Naive thymus-derived CD4-positive, alpha-beta T cell (primary cell): ENCODE data around the gene RABL2A. TPM values are rescaled to one million over a fixed set of nuclear protein-coding genes. Genes with fewer than 3 reads are reported as not detected.
A peak's percentile ranks its signal among the peaks of the same experiment; 100 is the strongest.
"Not testable (repeated sequence)": the region's sequence is repeated elsewhere in the genome, so short reads cannot be mapped to it uniquely, and the experiment has no call there.

ENCODE experiments used
- ATAC-seq: fragments of 150-1000 bp; cut with Tn5 transposase; 2 replicates; pipeline ENCODE4 v1.10.0; 2021; ENCODE audit warnings: mild to moderate bottlenecking, moderate library complexity
- CTCF ChIA-PET: fragments of 350-600 bp; sonication (Branson Sonifier 250); formaldehyde crosslinking; loops from one replicate; lab custom pipeline; 2021; ENCODE audit warnings: antibody characterized with exemption; lab: Charles Lee
- POLR2A ChIA-PET: fragments of 350-600 bp; sonication (Branson Sonifier 250); formaldehyde crosslinking; loops from one replicate; lab custom pipeline; 2021; ENCODE audit warnings: antibody characterized with exemption, inconsistent platforms; lab: Charles Lee
- DNase-seq, 9 donors: peaks; one replicate each; pipeline versions ENCODE4 v3.0.0 to v3.0.0-alpha.2; 2020 to 2022; ENCODE audit warnings: mixed read lengths in 1 of 9
- H3K27ac ChIP-seq: one replicate; pipeline ENCODE4 v1.7.0; 2013; ENCODE audit warnings: mild to moderate bottlenecking, low read depth, low read length, moderate library complexity
- H3K27me3 ChIP-seq, 2 donors: one replicate each; pipeline ENCODE4 v1.7.0; 2013; ENCODE audit warnings: low read length in 2 of 2, mild to moderate bottlenecking in 2 of 2, moderate library complexity in 2 of 2; ENCODE audit not compliant: control insufficient read depth in 2 of 2, insufficient read depth in 2 of 2
- H3K36me3 ChIP-seq, 3 experiments: 1 replicate in 2 of 3; 2 replicates in 1 of 3; pipeline ENCODE4 v1.7.0; 2013; ENCODE audit warnings: low read length in 3 of 3, mild to moderate bottlenecking in 3 of 3, moderate library complexity in 1 of 3; ENCODE audit not compliant: insufficient read depth in 3 of 3, control insufficient read depth in 2 of 3
- H3K4me1 ChIP-seq, 2 donors: one replicate each; pipeline ENCODE4 v1.7.0; 2013; ENCODE audit warnings: low read length in 2 of 2, mild to moderate bottlenecking in 2 of 2, moderate library complexity in 1 of 2; ENCODE audit not compliant: control insufficient read depth in 2 of 2, insufficient read depth in 2 of 2
- H3K4me3 ChIP-seq: 2 replicates; pipeline ENCODE4 v1.7.0; 2013; ENCODE audit warnings: mild to moderate bottlenecking, low read length
- H3K9me3 ChIP-seq, 3 experiments: 1 replicate in 2 of 3; 2 replicates in 1 of 3; pipeline ENCODE4 v1.7.0; 2013; ENCODE audit warnings: low read length in 3 of 3; ENCODE audit not compliant: control insufficient read depth in 2 of 3
- H3K27ac Mint-ChIP-seq, 9 donors: one replicate each; pipeline ENCODE4 v1.8.0; 2020 to 2022; ENCODE audit warnings: mixed read lengths in 9 of 9, mild to moderate bottlenecking in 8 of 9, moderate library complexity in 5 of 9, inconsistent platforms in 2 of 9
- H3K27me3 Mint-ChIP-seq, 5 donors: one replicate each; pipeline ENCODE4 v1.8.0; 2021 to 2022; ENCODE audit warnings: mixed read lengths in 5 of 5, mild to moderate bottlenecking in 1 of 5
- H3K36me3 Mint-ChIP-seq, 5 donors: one replicate each; pipeline ENCODE4 v1.8.0; 2020 to 2022; ENCODE audit warnings: mixed read lengths in 5 of 5, mild to moderate bottlenecking in 3 of 5, inconsistent platforms in 1 of 5
- H3K4me1 Mint-ChIP-seq, 7 donors: one replicate each; pipeline ENCODE4 v1.8.0; 2020 to 2022; ENCODE audit warnings: mixed read lengths in 7 of 7, mild to moderate bottlenecking in 3 of 7, inconsistent platforms in 1 of 7
- H3K4me3 Mint-ChIP-seq, 10 donors: one replicate each; pipeline ENCODE4 v1.8.0; 2020 to 2022; ENCODE audit warnings: mild to moderate bottlenecking in 10 of 10, mixed read lengths in 10 of 10, moderate library complexity in 6 of 10, inconsistent platforms in 2 of 10
- H3K9me3 Mint-ChIP-seq, 11 donors: one replicate each; pipeline ENCODE4 v1.8.0; 2020 to 2022; ENCODE audit warnings: mixed read lengths in 11 of 11, mild to moderate bottlenecking in 4 of 11, inconsistent platforms in 1 of 11, moderate library complexity in 1 of 11
- intact Hi-C, 2 donors: fragments of 100-400 bp; cut with micrococcal nuclease; formaldehyde crosslinking; loops; one replicate each; pipeline ENCODE4 v1.15.1; 2023
- polyA plus RNA-seq, 2 donors: library from polyadenylated mRNA; unstranded; fragments of 300-500 nt; fragmentation: Illumina TruSeq; gene quantifications; one replicate each; pipeline ENCODE4 v1.2.3, GENCODE V29; 2021
- total RNA-seq, 6 experiments: library from RNA in 5 of 6; stranded (reverse) in 5 of 6; gene quantifications; 1 replicate in 5 of 6; 2 replicates in 1 of 6; pipeline ENCODE4 v1.2.3 and lab custom pipeline; 2021 to 2026

Gene RABL2A
- total and polyA plus RNA-seq, 7 experiments from 2014 or later: 14.8 to 57.9 (median 25.7) TPM

GRCh38 chr2:113598738-113599137, 28.3 kb upstream of the RABL2A start:
- H3K4me1 Mint-ChIP-seq, POLR2A ChIA-PET, H3K27me3 ChIP-seq, H3K9me3 ChIP-seq, H3K4me3 ChIP-seq, DNase-seq, H3K27me3 Mint-ChIP-seq, H3K4me3 Mint-ChIP-seq, H3K36me3 Mint-ChIP-seq, H3K9me3 Mint-ChIP-seq, H3K27ac Mint-ChIP-seq, ATAC-seq, H3K4me1 ChIP-seq, CTCF ChIA-PET, intact Hi-C loops, H3K36me3 ChIP-seq, H3K27ac ChIP-seq: not testable (repeated sequence)

GRCh38 chr2:113599208-113599607, 27.9 kb upstream of the RABL2A start:
- H3K27ac ChIP-seq, H3K4me3 Mint-ChIP-seq, H3K27me3 Mint-ChIP-seq, H3K36me3 Mint-ChIP-seq, H3K4me1 ChIP-seq, ATAC-seq, POLR2A ChIA-PET, intact Hi-C loops, CTCF ChIA-PET, H3K36me3 ChIP-seq, H3K9me3 ChIP-seq, H3K4me3 ChIP-seq, H3K4me1 Mint-ChIP-seq, H3K9me3 Mint-ChIP-seq, H3K27ac Mint-ChIP-seq, DNase-seq, H3K27me3 ChIP-seq: not testable (repeated sequence)

- H3K27ac ChIP-seq, H3K36me3 ChIP-seq, H3K27me3 Mint-ChIP-seq, POLR2A ChIA-PET, H3K4me1 ChIP-seq, ATAC-seq, H3K9me3 ChIP-seq, H3K4me3 ChIP-seq, CTCF ChIA-PET, H3K4me1 Mint-ChIP-seq, H3K36me3 Mint-ChIP-seq, H3K9me3 Mint-ChIP-seq, H3K27me3 ChIP-seq: not testable (repeated sequence)
- peak overlapping the region in 1 of 10 donors; percentile 16 for H3K4me3 Mint-ChIP-seq
- H3K27ac Mint-ChIP-seq: peak overlapping the region in 1 of 9 donors; percentile 33
- intact Hi-C loops: loop anchor here (10.0 kb wide), 4 partner anchors 47 to 293 kb away; partner anchors contain the start of genes ACTR3 (in 1 of the 2) and SLC35F5 (in 1 of the 2)
- peak in 7 of 9 donors; percentile 25 to 73 (median 39) for DNase-seq
These were observed 24.9 kb upstream of the RABL2A start for GRCh38 chr2:113602040-113602769.

GRCh38 chr2:113602869-113603466, 24.1 kb upstream of the RABL2A start:
- no peaks in the 10 kb centered on the region for H3K27me3 Mint-ChIP-seq

GRCh38 chr2:113603467-113604084, 23.5 kb upstream of the RABL2A start:
- H3K27me3 Mint-ChIP-seq, H3K36me3 ChIP-seq, H3K9me3 ChIP-seq, H3K4me1 ChIP-seq, H3K9me3 Mint-ChIP-seq, H3K4me1 Mint-ChIP-seq, H3K27me3 ChIP-seq, H3K36me3 Mint-ChIP-seq, POLR2A ChIA-PET: not testable (repeated sequence)
- intact Hi-C loops: loop anchor here (10.0 kb wide), 4 partner anchors 49 to 291 kb away; partner anchors contain the start of genes ACTR3 (in 1 of the 2) and SLC35F5 (in 1 of the 2)
- DNase-seq (peak in 8 of 9 donors; percentile 69 to 97 (median 94)), ATAC-seq (peak; percentile 97)
- CTCF ChIA-PET: interaction anchor here (0.9 to 1.6 kb wide), 3 partner anchors 94 to 153 kb away, joined by 3 to 6 read pairs (median 3); partner anchors contain the start of gene SLC35F5
- Mint-ChIP-seq H3K27ac (peak overlapping the region; percentile 91 to 98 (median 94)), H3K4me3 (peak overlapping the region; percentile 78 to 94 (median 91))
- peak overlapping the region; percentile 79 for H3K27ac ChIP-seq
- H3K4me3 ChIP-seq: peak overlapping the region; percentile 59

More at GRCh38 chr2:113602869-113603466, 24.1 kb upstream of the RABL2A start:
- Histone ChIP-seq H3K27ac (peak overlapping the region; percentile 79), H3K9me3 (no peaks in the 10 kb centered on the region), H3K4me1 (no peaks in the 10 kb centered on the region), H3K36me3 (no peaks in the 10 kb centered on the region), H3K27me3 (no peaks in the 10 kb centered on the region), H3K4me3 (peak overlapping the region; percentile 51)
- Mint-ChIP-seq H3K27ac (peak overlapping the region; percentile 88 to 98 (median 94)), H3K4me1 (peaks cover 0 to 9% (median 5%) of the 10 kb centered on the region in 7 donors), H3K36me3 (no peaks in the 10 kb centered on the region), H3K9me3 (no peaks in the 10 kb centered on the region), H3K4me3 (peak overlapping the region; percentile 78 to 94 (median 91))
- intact Hi-C loops: loop anchor here (10.0 kb wide), 4 partner anchors 48 to 292 kb away; partner anchors contain the start of genes ACTR3 (in 1 of the 2) and SLC35F5 (in 1 of the 2)
- POLR2A ChIA-PET: no interaction called here
- CTCF ChIA-PET: no interaction called here
- no peak for ATAC-seq
- no peak for DNase-seq

GRCh38 chr2:113604085-113604477, 23.0 kb upstream of the RABL2A start:
- H3K4me1 Mint-ChIP-seq, H3K9me3 ChIP-seq, H3K4me1 ChIP-seq, H3K9me3 Mint-ChIP-seq, H3K27me3 ChIP-seq, H3K36me3 Mint-ChIP-seq, H3K36me3 ChIP-seq, H3K27me3 Mint-ChIP-seq: not testable (repeated sequence)
- Mint-ChIP-seq H3K4me3 (peak overlapping the region; percentile 78 to 94 (median 90)), H3K27ac (peak overlapping the region; percentile 91 to 97 (median 94))
- Histone ChIP-seq H3K4me3 (peak overlapping the region; percentile 59), H3K27ac (peak overlapping the region; percentile 70)
- intact Hi-C loops: loop anchor here (10.0 kb wide), 4 partner anchors 49 to 291 kb away; partner anchors contain the start of genes ACTR3 (in 1 of the 2) and SLC35F5 (in 1 of the 2)
- ChIA-PET CTCF (interaction anchor here (0.7 to 1.6 kb wide), 8 partner anchors 17 to 152 kb away, joined by 3 to 9 read pairs (median 3); partner anchors contain the start of gene SLC35F5), POLR2A (interaction anchor here (0.6 kb wide), 1 partner anchor 114 kb away, joined by 4 read pairs; no protein-coding TSS in a partner anchor)
- peak; percentile 68 for ATAC-seq
- DNase-seq: peak in 8 of 9 donors; percentile 82 to 98 (median 94)
